IMR-90 (cell line): ENCODE results near the gene TNPO1. TPM values are rescaled to one million over a fixed set of nuclear protein-coding genes. Genes with fewer than 3 reads are reported as not detected.

Experiments used
- ATAC-seq: fragments of 200-7000 bp; cut with Tn5 transposase; 2 replicates; pipeline ENCODE4 v1.9.1; 2020; ENCODE audit warnings: low read depth, mild to moderate bottlenecking, moderate library complexity
- BruUV-seq: library from RNA; stranded (reverse); fragments of 400-500 nt; replicated peaks from 2 replicates; lab custom pipeline; 2021; lab: Mats Ljungman, UMichigan
- CTCF ChIA-PET: fragments of 300-600 bp; formaldehyde crosslinking; extraction: SDS; loops from one replicate; lab custom pipeline; 2021; ENCODE audit warnings: antibody characterized with exemption; lab: Yijun Ruan, JAX
- POLR2A ChIA-PET: fragments of 300-600 bp; sonication (Branson Sonifier 250); formaldehyde crosslinking; loops from one replicate; lab custom pipeline; 2022; ENCODE audit warnings: antibody characterized with exemption; ENCODE audit not compliant: unreplicated experiment; lab: Charles Lee
- DNase-seq: peaks from one replicate; pipeline ENCODE4 v3.0.0; 2013
- H2AFZ ChIP-seq: replicated peaks from 2 replicates; pipeline ENCODE3; 2013; ENCODE audit warnings: low read length, mild to moderate bottlenecking; ENCODE audit not compliant: poor library complexity
- H2AK5ac ChIP-seq: 2 replicates; pipeline ENCODE4 v1.6.1; 2013; ENCODE audit warnings: low read depth, low read length, inconsistent platforms
- H2AK9ac ChIP-seq: replicated peaks from 2 replicates; pipeline ENCODE3; 2013; ENCODE audit warnings: mild to moderate bottlenecking, low read depth, low read length, moderate library complexity; ENCODE audit not compliant: poor library complexity
- H2BK120ac ChIP-seq: 2 replicates; pipeline ENCODE4 v1.6.1; 2013; ENCODE audit warnings: low read depth, low read length, inconsistent platforms
- H2BK15ac ChIP-seq: 3 replicates; pipeline ENCODE4 v1.6.1; 2013; ENCODE audit warnings: low read depth, low read length, inconsistent platforms
- H2BK20ac ChIP-seq: 2 replicates; pipeline ENCODE4 v1.6.1; 2013; ENCODE audit warnings: low read depth, mild to moderate bottlenecking, inconsistent platforms, low read length, moderate library complexity
- H2BK5ac ChIP-seq: 2 replicates; pipeline ENCODE4 v1.6.1; 2013; ENCODE audit warnings: mild to moderate bottlenecking, low read depth, low read length, inconsistent platforms; ENCODE audit not compliant: poor library complexity, severe bottlenecking
- H3K14ac ChIP-seq: replicated peaks from 2 replicates; pipeline ENCODE4 v1.6.1; 2013; ENCODE audit warnings: low read depth, low read length, inconsistent platforms
- H3K18ac ChIP-seq: 2 replicates; pipeline ENCODE4 v1.6.1; 2013; ENCODE audit warnings: low read depth, low read length, control low read depth
- H3K23ac ChIP-seq: 2 replicates; pipeline ENCODE4 v1.6.1; 2013; ENCODE audit warnings: low read depth, low read length, inconsistent platforms
- H3K27ac ChIP-seq: 2 replicates; pipeline ENCODE4 v1.5.1; 2013; ENCODE audit warnings: mild to moderate bottlenecking, control low read depth, low read length; ENCODE audit not compliant: insufficient read depth
- H3K27me3 ChIP-seq: 2 replicates; pipeline ENCODE4 v1.6.1; 2013; ENCODE audit warnings: low read length; ENCODE audit not compliant: control insufficient read depth, insufficient read depth
- H3K36me3 ChIP-seq: 2 replicates; pipeline ENCODE4 v1.6.1; 2013; ENCODE audit warnings: low read length, mixed read lengths; ENCODE audit not compliant: control insufficient read depth, insufficient read depth
- H3K4ac ChIP-seq: 2 replicates; pipeline ENCODE4 v1.6.1; 2013; ENCODE audit warnings: low read depth, low read length, inconsistent platforms
- H3K4me1 ChIP-seq: 2 replicates; pipeline ENCODE4 v1.6.1; 2013; ENCODE audit warnings: low read length, mixed read lengths; ENCODE audit not compliant: control insufficient read depth, insufficient read depth
- H3K4me2 ChIP-seq: 2 replicates; pipeline ENCODE4 v1.6.1; 2013; ENCODE audit warnings: low read depth, mild to moderate bottlenecking, control low read depth, low read length, moderate library complexity
- H3K4me3 ChIP-seq: 2 replicates; pipeline ENCODE4 v1.5.1; 2013; ENCODE audit warnings: low read depth, mild to moderate bottlenecking, control low read depth, low read length, moderate library complexity; ENCODE audit not compliant: insufficient read depth
- H3K56ac ChIP-seq: 2 replicates; pipeline ENCODE4 v1.6.1; 2013; ENCODE audit warnings: low read length, inconsistent platforms; ENCODE audit not compliant: insufficient read depth; ENCODE audit errors: extremely low read depth
- H3K79me1 ChIP-seq, 2 experiments: 2 replicates each; pipeline ENCODE4 v1.6.1; 2013; ENCODE audit warnings: low read length in 2 of 2, inconsistent platforms in 1 of 2, low read depth in 1 of 2
- H3K9ac ChIP-seq: 2 replicates; pipeline ENCODE4 v1.6.1; 2013; ENCODE audit warnings: low read depth, low read length, control low read depth
- H3K9me1 ChIP-seq: 2 replicates; pipeline ENCODE4 v1.6.1; 2013; ENCODE audit warnings: low read length, inconsistent platforms; ENCODE audit not compliant: insufficient read depth
- H3K9me3 ChIP-seq: 2 replicates; pipeline ENCODE4 v1.6.1; 2013; ENCODE audit warnings: low read length; ENCODE audit not compliant: control insufficient read depth, insufficient read depth
- H4K20me1 ChIP-seq: 2 replicates; pipeline ENCODE4 v1.6.1; 2013; ENCODE audit warnings: low read length, inconsistent platforms; ENCODE audit not compliant: insufficient read depth
- H4K5ac ChIP-seq: 2 replicates; pipeline ENCODE4 v1.6.1; 2013; ENCODE audit warnings: mild to moderate bottlenecking, low read depth, low read length, control low read depth
- H4K8ac ChIP-seq, 2 experiments: 2 replicates each; pipeline ENCODE4 v1.6.1; 2013; ENCODE audit warnings: low read depth in 2 of 2, low read length in 2 of 2, control low read depth in 1 of 2, inconsistent platforms in 1 of 2
- H4K91ac ChIP-seq: 2 replicates; pipeline ENCODE4 v1.6.1; 2013; ENCODE audit warnings: low read depth, low read length, inconsistent platforms; ENCODE audit not compliant: insufficient read depth
- CTCF ChIP-seq: conservative IDR thresholded peaks from 2 replicates; pipeline ENCODE4 v1.5.1; 2012; ENCODE audit warnings: mild to moderate bottlenecking, low read depth, low read length, improper control_type of control experiment
- FOS ChIP-seq: fragments of 150-350 bp; IDR thresholded peaks from 2 replicates; pipeline ENCODE4 v1.6.1; 2016; ENCODE audit warnings: low read depth, low read length
- POLR2A ChIP-seq: IDR thresholded peaks from 2 replicates; pipeline ENCODE4 v1.6.1; 2012; ENCODE audit warnings: mild to moderate bottlenecking, low read depth, low read length
- RFX5 ChIP-seq: IDR thresholded peaks from 2 replicates; pipeline ENCODE4 v1.8.0; 2012; ENCODE audit warnings: low read depth, mild to moderate bottlenecking, low read length, moderate library complexity
- WGBS, 2 experiments: methylation state at CpG; one replicate each; pipeline versions ENCODE4 v1.1.5 to v1.1.7; 2013; ENCODE audit warnings: missing lambda C conversion rate in 2 of 2; ENCODE audit not compliant: insufficient read length in 1 of 2; ENCODE audit errors: extremely low coverage in 2 of 2; 5-methylcytosine and 5-hydroxymethylcytosine counted together
- dilution Hi-C: fragments of 300-500 bp; cut with HindIII; formaldehyde crosslinking; loops from one replicate; pipeline ENCODE4 v1.14.3; 2018; ENCODE audit warnings: low sequenced_read_pairs; ENCODE audit not compliant: unreplicated experiment
- in situ Hi-C: fragments of 300-500 bp; cut with MboI; formaldehyde crosslinking; loops from 3 replicates; pipeline ENCODE4 v1.14.3; 2019; ENCODE audit warnings: low sequenced_read_pairs, inconsistent platforms, mixed read lengths
- intact Hi-C: fragments of 100-400 bp; cut with micrococcal nuclease; formaldehyde crosslinking; loops from 2 replicates; pipeline ENCODE4 v1.10.0; 2022
- polyA plus RNA-seq, 3 experiments: library from polyadenylated mRNA; depleted of rRNA; stranded (reverse); fragments of >200 nt; gene quantifications; 2 replicates each; pipeline ENCODE4 v1.2.3, GENCODE V29; 2012; ENCODE audit warnings: low replicate concordance in 1 of 3
- total RNA-seq: library from RNA; depleted of rRNA; stranded (reverse); fragments of >200 nt; gene quantifications from 2 replicates; pipeline ENCODE4 v1.2.3, GENCODE V29; 2012

The TNPO1 gene
- total and polyA plus RNA-seq, 2 of the 4 experiments (the other 2 are of a cell fraction) = 45.5 to 400 TPM

- H2AFZ ChIP-seq = no peak overlapping the region
- no peak overlapping the region for H3K4me2 ChIP-seq
- no peak overlapping the region for H2BK20ac ChIP-seq
- H2AK5ac ChIP-seq = no peak overlapping the region
- 100% methylated on average over 1 of the region's 1 CpG; no CpG with 5 or more reads in 1 of the 2 experiments for WGBS, 2 experiments
- POLR2A ChIA-PET = no interaction called here
- no peaks in the 10 kb centered on the region for H4K20me1 ChIP-seq
- no peak overlapping the region for H3K56ac ChIP-seq
- H3K4ac ChIP-seq = no peak overlapping the region
- no peaks in the 10 kb centered on the region for H3K9me3 ChIP-seq
- no peak overlapping the region for H4K5ac ChIP-seq
- DNase-seq = no peak
- no TSS peak for BruUV-seq
- peaks cover 2% of the 10 kb centered on the region; the same call in 1 of the 2 replicates for H3K4me1 ChIP-seq
- CTCF ChIA-PET = interaction anchor here (0.6 kb wide), 1 partner anchor 33 kb away, joined by 5 read pairs; no protein-coding TSS in a partner anchor
- no peak overlapping the region for H2BK5ac ChIP-seq
- no peaks in the 10 kb centered on the region for H3K27me3 ChIP-seq
- H2BK15ac ChIP-seq = no peak overlapping the region
- H3K9me1 ChIP-seq = no peaks in the 10 kb centered on the region
- H3K36me3 ChIP-seq = 0 out of 2 replicates have a peak, but pooled peaks cover 1% of the 10 kb centered on the region
- H3K18ac ChIP-seq = no peak overlapping the region
- ATAC-seq = no peak
- H4K8ac ChIP-seq = no peak overlapping the region
- no peak overlapping the region for H3K27ac ChIP-seq
- no peak overlapping the region for H3K9ac ChIP-seq
- no peak overlapping the region for H2AK9ac ChIP-seq
- H3K79me1 ChIP-seq = no peaks in the 10 kb centered on the region
- H2BK120ac ChIP-seq = no peak overlapping the region
- in situ Hi-C loops = no loop called here
- intact Hi-C loops = no loop called here
- dilution Hi-C loops = no loop called here
- H3K23ac ChIP-seq = no peak overlapping the region; the same call in 1 of the 2 replicates
- TF ChIP-seq CTCF (no peak), FOS (no peak), RFX5 (no peak), POLR2A (no peak)
- H3K14ac ChIP-seq = no peak overlapping the region
- no peak overlapping the region for H4K91ac ChIP-seq
- no peak overlapping the region for H3K4me3 ChIP-seq
Measured at GRCh38 chr5:72917371-72917776, 100.9 kb downstream of the TNPO1 start.
